Measurements from ENCODE around the gene WARS2. TPM values are rescaled to one million over a fixed set of nuclear protein-coding genes. Genes with fewer than 3 reads are reported as not detected.

Gene WARS2
- total and polyA plus RNA-seq, 2 donors from 2014 or later = 13.9 to 14.8 TPM

DNA sequence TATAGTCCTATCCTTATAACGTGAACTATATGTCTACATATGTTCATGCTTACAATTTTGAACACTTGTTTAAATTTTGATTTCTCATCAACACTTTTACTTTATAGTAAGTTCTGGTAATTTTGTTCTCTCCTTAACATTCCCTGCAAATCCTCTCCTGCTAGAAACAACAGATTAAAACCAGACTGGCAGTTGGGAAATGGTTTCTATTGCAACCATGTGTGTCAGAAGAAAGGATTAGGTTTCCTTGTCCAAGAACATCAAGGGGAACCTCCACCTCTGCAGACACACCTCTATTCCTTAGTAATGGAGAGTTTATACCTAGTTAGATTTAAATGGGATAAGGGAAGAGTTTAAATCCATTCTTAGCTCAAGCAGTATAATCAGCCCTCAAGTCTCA lies 3.3 kb upstream of the WARS2 start:
- TF ChIP-seq, protein P1, sequence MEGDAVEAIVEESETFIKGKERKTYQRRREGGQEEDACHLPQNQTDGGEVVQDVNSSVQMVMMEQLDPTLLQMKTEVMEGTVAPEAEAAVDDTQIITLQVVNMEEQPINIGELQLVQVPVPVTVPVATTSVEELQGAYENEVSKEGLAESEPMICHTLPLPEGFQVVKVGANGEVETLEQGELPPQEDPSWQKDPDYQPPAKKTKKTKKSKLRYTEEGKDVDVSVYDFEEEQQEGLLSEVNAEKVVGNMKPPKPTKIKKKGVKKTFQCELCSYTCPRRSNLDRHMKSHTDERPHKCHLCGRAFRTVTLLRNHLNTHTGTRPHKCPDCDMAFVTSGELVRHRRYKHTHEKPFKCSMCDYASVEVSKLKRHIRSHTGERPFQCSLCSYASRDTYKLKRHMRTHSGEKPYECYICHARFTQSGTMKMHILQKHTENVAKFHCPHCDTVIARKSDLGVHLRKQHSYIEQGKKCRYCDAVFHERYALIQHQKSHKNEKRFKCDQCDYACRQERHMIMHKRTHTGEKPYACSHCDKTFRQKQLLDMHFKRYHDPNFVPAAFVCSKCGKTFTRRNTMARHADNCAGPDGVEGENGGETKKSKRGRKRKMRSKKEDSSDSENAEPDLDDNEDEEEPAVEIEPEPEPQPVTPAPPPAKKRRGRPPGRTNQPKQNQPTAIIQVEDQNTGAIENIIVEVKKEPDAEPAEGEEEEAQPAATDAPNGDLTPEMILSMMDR (IDR thresholded peaks at IDR 0.05; ENCODE audit: borderline replicate concordance, extremely low read depth, insufficient read depth) = no peak
- intact Hi-C loops (cut with DNase I) = no loop called here
- H3K27ac ChIP-seq (ENCODE audit: low read depth in 2 of 2, low read length in 2 of 2) = no peak overlapping the region
- DNase-seq = peak in 2 of 5 donors; percentile 34 to 48
- no peak for FAIRE-seq
- H3K9me3 ChIP-seq (ENCODE audit: control insufficient read depth in 2 of 3, insufficient read depth in 1 of 3, low read length in 3 of 3) = no peaks in the 10 kb centered on the region
- H3K4me1 ChIP-seq (ENCODE audit: control insufficient read depth in 2 of 3, insufficient read depth in 2 of 3, low read depth in 1 of 3, low read length in 3 of 3) = peaks cover 5 to 19% (median 10%) of the 10 kb centered on the region in 3 donors
- no peak overlapping the region for H3K4me3 ChIP-seq (ENCODE audit: low read length in 3 of 3)
- H3K27me3 ChIP-seq (ENCODE audit: control insufficient read depth, insufficient read depth, low read length) = no peaks in the 10 kb centered on the region
- peaks cover 0 to 7% (median 2%) of the 10 kb centered on the region in 3 donors for H3K36me3 ChIP-seq (ENCODE audit: control insufficient read depth in 2 of 3, insufficient read depth in 3 of 3, low read length in 3 of 3)
- H3K9ac ChIP-seq (ENCODE audit: low read length in 3 of 3) = no peak overlapping the region

DNA sequence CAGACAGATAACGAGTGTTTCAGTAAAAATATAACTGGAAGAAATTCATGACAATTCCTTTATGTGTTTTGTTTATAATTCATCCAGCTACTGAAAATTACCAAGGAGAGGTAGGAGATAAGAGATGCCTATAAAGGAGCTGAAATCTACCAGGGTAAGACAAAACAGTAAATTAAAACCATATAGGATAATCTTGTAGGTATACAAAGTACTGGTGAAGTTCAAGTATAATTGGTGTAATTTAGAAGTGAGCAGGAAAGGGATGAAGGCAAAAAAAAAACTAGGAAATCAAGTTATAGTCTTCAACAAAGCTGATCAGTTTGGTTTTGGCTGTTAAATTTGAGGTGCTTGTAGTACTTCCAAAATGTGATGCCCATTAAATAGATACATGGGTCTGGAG lies 1.2 kb upstream of the WARS2 start:
- Histone ChIP-seq H3K4me1 (ENCODE audit: control insufficient read depth in 2 of 3, insufficient read depth in 2 of 3, low read depth in 1 of 3, low read length in 3 of 3) (peaks cover 5 to 19% (median 10%) of the 10 kb centered on the region in 3 donors), H3K36me3 (ENCODE audit: control insufficient read depth in 2 of 3, insufficient read depth in 3 of 3, low read length in 3 of 3) (peaks cover 0 to 4% (median 2%) of the 10 kb centered on the region in 3 donors), H3K9ac (ENCODE audit: low read length in 3 of 3) (peak overlapping the region in 1 of 3 donors; percentile 92), H3K27ac (ENCODE audit: low read depth in 2 of 2, low read length in 2 of 2) (no peak overlapping the region), H3K27me3 (ENCODE audit: control insufficient read depth, insufficient read depth, low read length) (no peaks in the 10 kb centered on the region), H3K4me3 (ENCODE audit: low read length in 3 of 3) (peak overlapping the region in 2 of 3 donors; percentile 93 to 97), H3K9me3 (ENCODE audit: control insufficient read depth in 2 of 3, insufficient read depth in 1 of 3, low read length in 3 of 3) (no peaks in the 10 kb centered on the region)
- no peak for FAIRE-seq
- intact Hi-C loops (cut with DNase I) = no loop called here
- DNase-seq = no peak
- TF ChIP-seq, protein P1 (IDR thresholded peaks at IDR 0.05; ENCODE audit: borderline replicate concordance, extremely low read depth, insufficient read depth) = no peak

DNA sequence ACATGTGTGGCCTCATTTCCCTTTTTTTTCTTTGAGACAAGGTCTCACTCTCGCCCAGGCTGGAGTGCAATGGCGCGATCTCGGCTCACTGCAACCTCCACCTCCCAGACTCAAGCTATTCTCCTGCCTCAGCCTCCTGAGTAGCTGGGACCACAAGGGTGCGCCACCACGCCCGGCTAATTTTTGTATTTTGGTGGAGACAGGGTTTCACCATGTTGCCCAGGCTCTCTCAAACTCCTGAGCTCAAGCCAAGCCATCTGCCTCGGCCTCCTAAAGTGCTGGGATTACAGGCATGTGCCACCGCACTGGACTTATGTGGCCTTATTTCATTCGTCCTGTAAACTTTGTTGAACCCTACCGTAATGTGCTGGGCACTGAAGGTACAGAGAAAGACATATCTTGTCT lies 569 bp upstream of the WARS2 start:
- FAIRE-seq (no peak), DNase-seq (peak in 4 of 5 donors; percentile 29 to 73 (median 51))
- Histone ChIP-seq H3K36me3 (ENCODE audit: control insufficient read depth in 2 of 3, insufficient read depth in 3 of 3, low read length in 3 of 3) (peaks cover 0 to 2% (median 0%) of the 10 kb centered on the region in 3 donors), H3K4me1 (ENCODE audit: control insufficient read depth in 2 of 3, insufficient read depth in 2 of 3, low read depth in 1 of 3, low read length in 3 of 3) (peaks cover 5 to 19% (median 10%) of the 10 kb centered on the region in 3 donors), H3K9me3 (ENCODE audit: control insufficient read depth in 2 of 3, insufficient read depth in 1 of 3, low read length in 3 of 3) (no peaks in the 10 kb centered on the region), H3K27me3 (ENCODE audit: control insufficient read depth, insufficient read depth, low read length) (no peaks in the 10 kb centered on the region), H3K27ac (ENCODE audit: low read depth in 2 of 2, low read length in 2 of 2) (peak overlapping the region; percentile 99), H3K9ac (ENCODE audit: low read length in 3 of 3) (peak overlapping the region; percentile 72 to 92 (median 90)), H3K4me3 (ENCODE audit: low read length in 3 of 3) (peak overlapping the region; percentile 93 to 97 (median 95))
- TF ChIP-seq, protein P1 (IDR thresholded peaks at IDR 0.05; ENCODE audit: borderline replicate concordance, extremely low read depth, insufficient read depth) = no peak
- intact Hi-C loops (cut with DNase I) = no loop called here

- H3K27ac ChIP-seq (ENCODE audit: low read depth in 2 of 2, low read length in 2 of 2) = peak overlapping the region; percentile 99
- H3K4me3 ChIP-seq (ENCODE audit: low read length in 3 of 3) = peak overlapping the region; percentile 93 to 97 (median 95)
- H3K9ac ChIP-seq (ENCODE audit: low read length in 3 of 3) = peak overlapping the region; percentile 68 to 92 (median 90)
- TF ChIP-seq, protein P1 (IDR thresholded peaks at IDR 0.05; ENCODE audit: borderline replicate concordance, extremely low read depth, insufficient read depth) = no peak
- no peaks in the 10 kb centered on the region for H3K9me3 ChIP-seq (ENCODE audit: control insufficient read depth in 2 of 3, insufficient read depth in 1 of 3, low read length in 3 of 3)
- no peaks in the 10 kb centered on the region for H3K27me3 ChIP-seq (ENCODE audit: control insufficient read depth, insufficient read depth, low read length)
- FAIRE-seq (no peak), DNase-seq (no peak)
- H3K36me3 ChIP-seq (ENCODE audit: control insufficient read depth in 2 of 3, insufficient read depth in 3 of 3, low read length in 3 of 3) = no peaks in the 10 kb centered on the region
- peaks cover 5 to 19% (median 10%) of the 10 kb centered on the region in 3 donors for H3K4me1 ChIP-seq (ENCODE audit: control insufficient read depth in 2 of 3, insufficient read depth in 2 of 3, low read depth in 1 of 3, low read length in 3 of 3)
- intact Hi-C loops (cut with DNase I) = no loop called here
Observed at GRCh38 chr1:119139857-119140176, 636 bp downstream of the WARS2 start.
